AG04450 (cell line): ENCODE data around the gene ABLIM3. TPM values are rescaled to one million over a fixed set of nuclear protein-coding genes. Genes with fewer than 3 reads are reported as not detected.

Experiments
- CTCF ChIA-PET: fragments of 300-600, 350-600 bp; formaldehyde crosslinking; extraction: SDS; loops from one replicate; lab custom pipeline; 2022; ENCODE audit warnings: antibody characterized with exemption, inconsistent platforms; lab: Charles Lee
- POLR2A ChIA-PET: fragments of 350-600 bp; formaldehyde crosslinking; extraction: SDS; loops from one replicate; lab custom pipeline; 2021; ENCODE audit warnings: antibody characterized with exemption, inconsistent platforms; lab: Yijun Ruan, JAX
- DNase-seq: peaks from one replicate; pipeline ENCODE4 v3.0.0-alpha.2; 2011; ENCODE audit warnings: low read depth, low spot score
- H3K27ac ChIP-seq: one replicate; pipeline ENCODE4 v1.5.1; 2012; ENCODE audit warnings: low read depth, low read length, control low read depth
- H3K27me3 ChIP-seq: one replicate; pipeline ENCODE4 v1.6.0; 2012; ENCODE audit warnings: low read length; ENCODE audit not compliant: control insufficient read depth, insufficient read depth
- H3K4me3 ChIP-seq: 2 replicates; pipeline ENCODE4 v1.5.1; 2011; ENCODE audit warnings: mild to moderate bottlenecking, low read depth, low read length, control low read depth
- H3K9me3 ChIP-seq: 2 replicates; pipeline ENCODE4 v1.5.1; 2012; ENCODE audit warnings: low read length; ENCODE audit not compliant: control insufficient read depth, insufficient read depth
- polyA plus RNA-seq: library from polyadenylated mRNA; depleted of rRNA; stranded (reverse); fragments of >200 nt; gene quantifications from 2 replicates; pipeline ENCODE4 v1.2.3, GENCODE V29; 2011
- TF ChIP-seq, protein P1 (sequence below): IDR thresholded peaks from 2 replicates; pipeline ENCODE4 v1.5.1; 2011; ENCODE audit warnings: low read depth, low read length, control low read depth, inconsistent platforms

ABLIM3 gene
- polyA plus RNA-seq, 1 experiment, result 52.6 TPM

DNA sequence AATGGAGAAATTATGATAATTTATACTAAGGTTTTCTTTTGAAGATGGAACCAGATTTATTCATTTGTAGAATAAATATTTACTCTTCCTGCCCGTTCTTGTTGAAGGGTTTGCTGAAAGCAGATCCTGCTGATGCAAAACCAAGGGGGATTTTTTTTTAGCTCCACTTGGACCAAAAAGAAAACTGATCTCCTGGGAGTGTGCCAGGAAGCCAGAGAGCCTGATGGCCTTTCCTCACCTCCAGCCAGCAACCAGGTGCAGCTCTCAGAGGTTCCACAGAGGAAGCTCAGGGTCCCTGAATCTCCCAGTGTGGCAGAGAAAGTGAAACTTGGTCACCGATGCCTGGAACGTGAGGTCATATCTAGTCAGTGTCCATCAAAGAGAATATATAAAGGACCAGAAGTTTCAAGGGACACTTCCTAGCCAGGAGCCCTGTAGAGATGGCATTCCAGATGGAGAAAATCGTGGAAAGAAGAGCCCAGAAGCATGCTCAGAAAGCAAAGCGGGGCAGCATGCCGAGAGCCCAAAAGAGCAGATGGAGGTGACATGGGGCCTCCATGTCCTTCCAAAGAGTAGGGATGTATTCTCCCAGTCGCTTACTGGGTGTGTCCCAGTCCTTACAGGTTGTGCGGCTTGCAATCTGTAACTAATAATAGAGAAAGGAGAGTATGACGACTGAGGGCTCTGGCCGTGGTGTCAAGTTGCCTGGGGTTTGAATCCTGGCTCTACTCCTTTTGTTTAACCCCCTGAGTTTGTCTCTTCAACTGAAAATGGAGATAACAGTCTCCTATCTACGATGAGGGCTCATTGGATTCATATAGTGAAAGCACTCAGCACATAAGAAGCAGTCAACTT, 142.6 kb downstream of the ABLIM3 start:
- POLR2A ChIA-PET, result no interaction called here
- Histone ChIP-seq H3K27me3 (no peaks in the 10 kb centered on the region), H3K9me3 (no peaks in the 10 kb centered on the region), H3K4me3 (no peak overlapping the region), H3K27ac (no peak overlapping the region)
- CTCF ChIA-PET, result interaction anchor here (0.7 to 1.0 kb wide), 3 partner anchors 8 to 21 kb away, joined by 3 read pairs; no protein-coding TSS in a partner anchor
- TF ChIP-seq, protein P1, sequence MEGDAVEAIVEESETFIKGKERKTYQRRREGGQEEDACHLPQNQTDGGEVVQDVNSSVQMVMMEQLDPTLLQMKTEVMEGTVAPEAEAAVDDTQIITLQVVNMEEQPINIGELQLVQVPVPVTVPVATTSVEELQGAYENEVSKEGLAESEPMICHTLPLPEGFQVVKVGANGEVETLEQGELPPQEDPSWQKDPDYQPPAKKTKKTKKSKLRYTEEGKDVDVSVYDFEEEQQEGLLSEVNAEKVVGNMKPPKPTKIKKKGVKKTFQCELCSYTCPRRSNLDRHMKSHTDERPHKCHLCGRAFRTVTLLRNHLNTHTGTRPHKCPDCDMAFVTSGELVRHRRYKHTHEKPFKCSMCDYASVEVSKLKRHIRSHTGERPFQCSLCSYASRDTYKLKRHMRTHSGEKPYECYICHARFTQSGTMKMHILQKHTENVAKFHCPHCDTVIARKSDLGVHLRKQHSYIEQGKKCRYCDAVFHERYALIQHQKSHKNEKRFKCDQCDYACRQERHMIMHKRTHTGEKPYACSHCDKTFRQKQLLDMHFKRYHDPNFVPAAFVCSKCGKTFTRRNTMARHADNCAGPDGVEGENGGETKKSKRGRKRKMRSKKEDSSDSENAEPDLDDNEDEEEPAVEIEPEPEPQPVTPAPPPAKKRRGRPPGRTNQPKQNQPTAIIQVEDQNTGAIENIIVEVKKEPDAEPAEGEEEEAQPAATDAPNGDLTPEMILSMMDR, result no peak
- no peak for DNase-seq

DNA sequence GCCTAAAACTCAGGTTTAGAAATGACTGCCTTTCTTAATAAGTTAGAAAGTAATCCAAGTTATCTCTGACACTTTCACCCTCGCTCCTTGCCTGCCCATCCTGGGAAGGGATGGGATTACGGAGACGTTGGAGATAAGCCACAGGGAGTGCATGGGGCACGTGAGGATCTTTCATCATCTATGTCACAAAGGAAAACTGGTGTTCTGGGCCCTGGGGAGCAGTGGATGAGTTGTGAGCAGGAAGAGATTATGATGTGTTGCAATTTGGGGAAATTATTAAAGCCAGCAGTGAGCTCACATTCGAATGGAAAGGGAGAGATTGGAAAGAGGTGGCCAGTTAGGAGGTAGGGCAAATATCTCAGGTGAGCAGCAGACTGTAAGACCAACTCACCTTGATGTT, 143.2 kb downstream of the ABLIM3 start:
- H3K4me3 ChIP-seq, result no peak overlapping the region
- CTCF ChIA-PET, result no interaction called here
- TF ChIP-seq, protein P1, result no peak
- no peaks in the 10 kb centered on the region for H3K9me3 ChIP-seq
- DNase-seq, result no peak
- POLR2A ChIA-PET, result no interaction called here
- no peaks in the 10 kb centered on the region for H3K27me3 ChIP-seq
- H3K27ac ChIP-seq, result no peak overlapping the region

DNA sequence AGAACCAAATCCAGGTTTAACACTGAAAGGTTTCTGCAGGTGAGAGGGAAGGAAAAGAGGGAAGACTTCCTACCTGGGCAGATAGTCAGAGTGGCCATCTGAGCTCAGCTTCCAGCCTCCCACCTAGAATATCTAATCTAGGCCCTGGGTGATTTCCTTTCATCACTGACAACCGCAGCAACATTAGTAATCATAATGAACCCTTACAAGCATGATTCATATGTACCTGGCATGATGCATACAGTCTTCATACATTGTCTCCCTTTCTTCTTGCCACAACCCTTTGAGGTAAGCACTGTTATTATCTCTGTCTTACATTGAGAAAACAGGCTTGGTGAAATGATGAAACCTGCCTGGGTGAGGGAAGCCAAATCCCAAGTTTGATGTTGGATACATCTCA, 143.9 kb downstream of the ABLIM3 start:
- Histone ChIP-seq H3K9me3 (no peaks in the 10 kb centered on the region), H3K4me3 (no peak overlapping the region), H3K27ac (no peak overlapping the region), H3K27me3 (no peaks in the 10 kb centered on the region)
- CTCF ChIA-PET, result no interaction called here
- no peak for DNase-seq
- POLR2A ChIA-PET, result no interaction called here
- TF ChIP-seq, protein P1, result no peak

DNA sequence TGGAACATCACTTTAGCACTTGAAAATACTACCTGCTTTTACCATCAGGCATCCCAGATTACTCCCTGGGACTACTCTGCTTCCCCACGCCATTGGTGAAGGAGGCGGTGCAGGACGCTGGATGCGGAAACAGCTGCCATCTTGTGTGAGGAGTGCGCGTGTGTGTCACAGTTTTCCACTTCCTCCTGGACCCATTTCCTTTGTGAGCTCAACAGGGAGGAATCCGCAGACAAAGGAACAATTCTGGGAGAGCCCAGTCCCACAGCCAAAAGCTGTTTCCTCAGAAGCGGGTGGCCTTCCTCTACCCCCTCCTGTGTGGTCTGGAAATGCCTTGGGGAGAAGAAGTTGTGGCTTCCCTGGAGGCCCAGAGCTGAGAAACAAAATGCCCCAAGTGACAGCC, 147.1 kb downstream of the ABLIM3 start:
- no peak overlapping the region for H3K4me3 ChIP-seq
- CTCF ChIA-PET, result no interaction called here
- TF ChIP-seq, protein P1, result no peak
- POLR2A ChIA-PET, result no interaction called here
- no peak overlapping the region for H3K27ac ChIP-seq
- no peaks in the 10 kb centered on the region for H3K27me3 ChIP-seq
- DNase-seq, result no peak
- no peaks in the 10 kb centered on the region for H3K9me3 ChIP-seq

DNA sequence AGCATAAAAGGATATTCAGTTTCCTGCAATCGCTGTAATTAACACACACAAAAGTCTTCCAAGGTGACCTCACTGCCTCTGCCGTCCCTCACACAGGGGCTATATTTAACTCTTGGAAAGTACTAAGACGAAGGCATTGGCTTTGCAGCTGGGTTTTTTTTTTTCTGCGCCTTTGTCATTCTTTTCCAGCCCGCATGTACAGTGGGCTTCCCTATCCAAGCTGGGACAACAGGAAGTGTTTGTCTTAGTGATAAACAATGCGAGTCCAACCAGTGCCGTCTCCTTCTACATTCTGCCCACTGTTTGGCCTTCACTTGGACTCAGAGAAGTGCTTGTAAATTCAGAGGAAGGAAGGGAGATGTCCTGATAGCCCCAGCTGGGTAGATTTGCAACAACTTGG, 148.0 kb downstream of the ABLIM3 start:
- CTCF ChIA-PET, result no interaction called here
- Histone ChIP-seq H3K27me3 (no peaks in the 10 kb centered on the region), H3K9me3 (no peaks in the 10 kb centered on the region), H3K4me3 (no peak overlapping the region), H3K27ac (no peak overlapping the region)
- DNase-seq, result no peak
- POLR2A ChIA-PET, result no interaction called here
- TF ChIP-seq, protein P1, result no peak
